SU-DHL-6 (cell line): ENCODE data around the gene EPAS1.

Source experiments
- CTCF ChIP-seq: fragments of 200-600 bp; sonication (generic); IDR thresholded peaks from one replicate; pipeline ENCODE4 v1.5.1; 2017; ENCODE audit warnings: antibody characterized with exemption, mild to moderate bottlenecking, low read length, moderate library complexity; ENCODE audit not compliant: insufficient read depth, poor library complexity, severe bottlenecking
- EZH2phosphoT487 ChIP-seq: fragments of 200-600 bp; sonication (generic), shearing (Covaris generic); conservative IDR thresholded peaks from 2 replicates; pipeline ENCODE4 v1.6.1; 2018; ENCODE audit warnings: mild to moderate bottlenecking, antibody characterized with exemption, low read length, moderate library complexity, mixed read lengths

GRCh38 chr2:46375566-46376125 is 78.4 kb downstream of the EPAS1 start:
- no peak for TF ChIP-seq CTCF
- TF ChIP-seq EZH2phosphoT487 = no peak
